Stomach (tissue), 4 donors: ENCODE measurements around the gene ERVH48-1.

ENCODE experiments used
- EP300 ChIP-seq: sonication (generic); formaldehyde crosslinking; IDR thresholded peaks from one replicate; pipeline ENCODE4 v1.6.1; 2017; ENCODE audit warnings: antibody characterized with exemption
- POLR2A ChIP-seq, 4 donors: fragments of 450-650 bp; IDR thresholded peaks; one replicate each; pipeline ENCODE4 v1.6.1; 2016; ENCODE audit warnings: antibody characterized with exemption in 4 of 4, control low read depth in 2 of 4, mild to moderate bottlenecking in 1 of 4, moderate library complexity in 1 of 4

- no peak for TF ChIP-seq POLR2A (IDR thresholded peaks at IDR 0.05)
- no peak for TF ChIP-seq EP300
These were observed 1.0 kb downstream of the ERVH48-1 start for GRCh38 chr21:42924433-42924751.
